Activated naive CD8-positive, alpha-beta T cell treated with anti-CD3 and anti-CD28 coated beads, Interleukin-2, amount 50 U/mL, for 16 hours (primary cell): ENCODE results near the gene AGAP3.
A peak's percentile ranks its signal among the peaks of the same experiment; 100 is the strongest.
"Not testable (repeated sequence)": the region's sequence is repeated elsewhere in the genome, so short reads cannot be mapped to it uniquely, and the experiment has no call there.

ENCODE experiments used
- DNase-seq: peaks from one replicate; pipeline ENCODE4 v3.0.0-alpha.2; 2020; ENCODE audit warnings: low read depth, low spot score

Gene AGAP3

GRCh38 chr7:151085691-151086620 is at the start of gene AGAP3:
AGAP3 (plus strand) TSS chr7:151086475; CDS start chr7:151086742, 267 bp downstream.
- no peak for DNase-seq

DNA sequence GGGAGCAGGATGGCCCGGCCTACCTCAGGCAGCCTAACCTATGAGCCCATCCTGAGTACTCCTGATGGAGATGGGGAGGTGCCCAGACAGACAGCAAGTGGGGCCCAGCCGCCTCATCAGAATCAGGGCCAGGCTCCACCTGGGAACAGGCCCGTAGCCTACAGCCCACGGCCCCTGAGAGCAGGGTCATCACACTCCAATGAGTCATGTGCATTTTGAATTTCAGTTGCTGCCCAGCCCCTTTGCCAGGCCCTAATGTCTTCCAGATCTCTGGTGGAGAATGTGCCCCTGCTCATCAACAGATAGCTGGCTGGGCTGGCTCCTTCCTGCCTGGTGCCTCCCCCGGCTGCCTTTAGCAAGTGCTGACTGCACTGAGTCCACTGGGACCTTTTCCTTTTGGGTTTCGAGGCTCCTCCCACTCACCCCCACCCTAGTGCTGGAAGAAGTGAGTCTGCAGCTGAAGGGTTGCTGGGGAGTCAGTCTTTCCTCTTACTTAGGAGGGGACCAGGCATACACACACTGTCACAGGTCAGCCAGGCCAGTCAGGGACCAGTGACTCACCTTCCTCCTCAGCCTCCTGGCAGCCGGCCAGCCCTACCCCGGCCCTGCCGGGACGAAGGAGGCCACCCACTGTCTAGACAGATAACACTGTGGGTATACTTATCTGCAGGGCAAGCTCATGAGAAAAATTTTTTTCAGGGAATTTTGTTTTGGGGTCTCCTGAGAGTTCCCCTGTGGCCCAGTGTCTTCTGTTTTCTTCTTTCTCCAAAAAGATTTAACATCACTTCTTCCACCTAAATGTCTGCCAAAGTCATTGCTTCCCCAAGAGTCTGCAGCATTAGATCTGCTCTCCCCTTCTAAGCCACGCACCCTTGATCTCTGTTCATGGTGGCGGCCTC is 47.1 kb upstream of the AGAP3 start:
- DNase-seq, result peak; percentile 68

DNA sequence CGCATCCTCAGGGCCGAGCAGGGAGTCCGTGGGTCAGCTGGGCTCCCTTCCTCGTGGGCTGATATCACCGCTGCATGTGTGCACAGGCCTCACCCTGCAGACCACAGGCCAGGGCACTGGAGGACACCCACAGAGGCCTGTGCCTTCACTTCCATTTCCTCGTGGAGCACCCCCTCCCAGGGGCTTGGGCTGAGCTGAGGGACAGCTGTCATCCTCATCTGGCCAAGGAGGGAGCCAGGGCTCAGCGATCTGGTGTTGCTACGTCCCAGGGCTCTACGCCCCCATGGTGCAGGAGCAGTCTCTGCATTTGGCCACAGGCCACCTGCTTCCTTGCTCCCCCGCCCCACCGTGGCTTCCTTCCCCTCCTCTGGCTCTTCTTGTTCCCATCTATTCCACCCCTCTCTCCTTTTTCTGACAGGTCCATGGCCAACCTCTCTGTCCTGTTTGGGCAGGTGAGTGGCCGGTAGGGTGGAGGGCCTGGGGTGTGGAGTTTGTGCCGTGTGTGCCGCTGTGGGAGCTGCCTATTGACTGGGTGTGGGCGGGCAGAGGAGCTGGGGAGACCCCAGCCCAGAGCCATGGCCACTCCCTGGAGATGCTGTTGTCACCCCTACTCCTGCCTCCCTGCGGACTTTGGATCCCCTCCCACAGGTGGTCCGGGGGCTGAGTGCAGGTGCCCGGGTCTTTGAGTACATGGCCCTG is 46.3 kb upstream of the AGAP3 start:
- no peak for DNase-seq

- no peak for DNase-seq
Observed at GRCh38 chr7:151040616-151041375, 45.5 kb upstream of the AGAP3 start.

- not testable (repeated sequence) for DNase-seq
Observed at GRCh38 chr7:151043449-151043848, 42.8 kb upstream of the AGAP3 start.

- no peak for DNase-seq
Observed at GRCh38 chr7:151043959-151044358, 42.3 kb upstream of the AGAP3 start.

- no peak for DNase-seq
Observed at GRCh38 chr7:151045262-151045661, 41.0 kb upstream of the AGAP3 start.

DNA sequence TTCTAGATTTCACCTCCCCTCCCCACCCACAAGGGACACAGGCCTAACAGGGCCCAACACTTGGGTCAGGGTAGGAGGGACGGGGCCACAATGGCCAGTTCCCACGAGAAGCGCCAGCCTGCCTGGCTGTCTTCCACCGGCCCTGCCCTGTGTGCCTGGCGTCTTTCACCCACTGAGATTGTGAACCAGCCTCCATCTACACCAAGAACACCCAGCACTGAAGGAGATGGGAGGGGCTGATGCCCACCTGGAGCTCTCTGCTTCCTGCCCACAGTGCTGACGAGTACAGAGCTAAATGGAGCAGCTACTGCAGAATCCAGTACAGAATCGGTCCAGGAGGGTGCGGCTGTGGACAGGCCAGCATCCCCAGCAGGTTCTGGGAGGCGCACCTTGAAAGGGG is 40.3 kb upstream of the AGAP3 start:
- no peak for DNase-seq

DNA sequence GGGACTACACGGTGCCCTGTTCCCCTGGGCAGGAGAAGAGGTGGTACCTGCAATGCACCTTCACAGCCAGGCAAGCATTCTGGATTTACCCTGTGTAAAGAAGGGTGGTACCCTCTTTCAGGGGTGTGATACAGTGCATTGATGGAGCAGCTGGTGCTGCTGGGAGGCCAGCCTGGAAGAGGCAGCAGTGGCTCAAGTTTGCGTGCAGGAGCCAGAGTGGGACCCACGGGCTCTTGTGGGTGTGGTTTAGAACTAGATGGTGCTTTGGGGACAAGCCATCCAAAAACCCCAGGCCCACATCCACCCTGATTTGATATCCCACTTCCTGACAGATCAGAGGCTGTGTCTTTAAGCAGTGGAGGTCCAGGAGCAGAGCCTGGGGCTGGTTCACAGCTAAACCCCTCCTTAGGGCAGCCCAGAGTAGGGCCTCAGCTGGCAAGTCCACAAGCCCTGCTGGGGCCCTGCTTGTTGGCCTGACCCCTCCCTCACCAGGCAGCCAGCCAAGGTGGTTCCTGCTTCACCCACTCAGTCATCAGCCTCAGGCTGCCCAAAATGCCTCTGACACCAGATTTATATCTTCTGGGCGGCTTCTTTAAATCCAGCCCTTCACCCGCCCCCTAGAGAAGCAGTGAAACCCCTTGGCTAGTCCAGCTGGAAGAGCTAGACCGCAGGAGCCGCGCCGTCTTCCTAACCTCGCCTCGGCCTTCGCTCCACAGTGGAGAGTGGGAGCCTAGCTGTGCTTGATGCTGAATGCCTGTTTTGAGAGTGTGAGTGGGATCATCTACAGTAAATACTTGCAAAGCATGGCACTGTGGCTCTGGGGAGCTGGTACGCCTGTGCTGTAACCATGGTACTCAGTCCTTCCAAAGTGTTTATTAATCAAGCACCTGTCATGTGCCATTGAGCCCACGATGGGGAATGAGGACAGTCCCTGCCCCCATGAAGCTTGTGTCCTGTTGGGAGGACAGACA is 39.4 kb upstream of the AGAP3 start:
- DNase-seq, result no peak

DNA sequence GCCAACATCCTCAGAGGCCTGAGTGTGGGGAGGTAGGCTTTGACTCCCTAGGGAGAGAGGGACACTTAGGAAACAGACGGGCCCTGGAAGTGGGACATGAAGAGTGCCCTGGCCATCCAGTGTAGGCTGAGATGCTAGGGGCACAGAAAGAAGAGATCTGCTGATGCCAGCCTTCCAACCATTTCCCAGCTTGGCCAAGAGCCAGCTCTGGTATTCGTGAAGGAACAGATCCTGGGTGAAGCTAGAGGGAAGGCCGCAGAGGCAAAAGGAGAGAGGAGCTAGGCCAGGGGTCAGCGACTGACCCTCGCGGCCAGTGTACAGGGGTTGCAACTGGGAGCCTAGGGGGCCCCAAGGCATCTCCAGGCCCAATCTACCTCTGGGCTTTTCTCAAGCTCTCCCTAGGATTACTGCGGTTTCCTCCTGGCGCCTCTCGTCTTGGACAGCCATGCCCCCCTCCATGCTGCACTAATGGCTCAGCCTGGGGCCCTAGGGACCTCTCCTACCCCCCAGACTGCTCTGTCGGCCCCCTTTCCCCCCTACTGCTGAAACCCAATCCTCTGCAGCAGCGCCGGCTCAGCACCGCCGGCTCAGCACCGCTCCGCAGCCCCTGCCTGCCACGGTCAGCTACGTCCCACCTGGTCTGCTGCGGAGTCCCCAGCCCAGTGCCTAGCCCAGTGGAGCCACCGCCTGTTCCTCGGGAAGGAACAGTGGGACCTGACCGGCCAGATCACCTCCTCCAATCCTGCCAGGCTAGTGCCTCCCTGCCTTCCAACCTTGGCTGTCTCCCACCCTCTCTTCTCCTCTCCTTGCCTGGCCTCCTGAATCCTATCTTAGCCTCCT is 38.1 kb upstream of the AGAP3 start, which contains the start of gene ASIC3:
Gene ASIC3 (plus strand): TSS at position 556 of the 840 bp plus-strand sequence. CDS start 355 bp downstream, outside the sequence.
- no peak for DNase-seq

DNA sequence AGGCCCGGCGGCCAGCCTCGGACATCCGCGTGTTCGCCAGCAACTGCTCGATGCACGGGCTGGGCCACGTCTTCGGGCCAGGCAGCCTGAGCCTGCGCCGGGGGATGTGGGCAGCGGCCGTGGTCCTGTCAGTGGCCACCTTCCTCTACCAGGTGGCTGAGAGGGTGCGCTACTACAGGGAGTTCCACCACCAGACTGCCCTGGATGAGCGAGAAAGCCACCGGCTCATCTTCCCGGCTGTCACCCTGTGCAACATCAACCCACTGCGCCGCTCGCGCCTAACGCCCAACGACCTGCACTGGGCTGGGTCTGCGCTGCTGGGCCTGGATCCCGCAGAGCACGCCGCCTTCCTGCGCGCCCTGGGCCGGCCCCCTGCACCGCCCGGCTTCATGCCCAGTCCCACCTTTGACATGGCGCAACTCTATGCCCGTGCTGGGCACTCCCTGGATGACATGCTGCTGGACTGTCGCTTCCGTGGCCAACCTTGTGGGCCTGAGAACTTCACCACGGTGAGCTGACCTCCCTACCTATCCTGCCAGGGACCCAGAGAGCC is 37.3 kb upstream of the AGAP3 start:
- no peak for DNase-seq

- peak; percentile 25 for DNase-seq
Observed at GRCh38 chr7:151051108-151051507, 35.2 kb upstream of the AGAP3 start.

GRCh38 chr7:151053096-151053495 is 33.2 kb upstream of the AGAP3 start:
- DNase-seq, result no peak

GRCh38 chr7:151053751-151054150 is 32.5 kb upstream of the AGAP3 start:
- DNase-seq, result no peak

GRCh38 chr7:151056283-151056665 is 30.0 kb upstream of the AGAP3 start:
- DNase-seq, result no peak

- DNase-seq, result no peak
Observed at GRCh38 chr7:151056666-151057505, 29.4 kb upstream of the AGAP3 start.

DNA sequence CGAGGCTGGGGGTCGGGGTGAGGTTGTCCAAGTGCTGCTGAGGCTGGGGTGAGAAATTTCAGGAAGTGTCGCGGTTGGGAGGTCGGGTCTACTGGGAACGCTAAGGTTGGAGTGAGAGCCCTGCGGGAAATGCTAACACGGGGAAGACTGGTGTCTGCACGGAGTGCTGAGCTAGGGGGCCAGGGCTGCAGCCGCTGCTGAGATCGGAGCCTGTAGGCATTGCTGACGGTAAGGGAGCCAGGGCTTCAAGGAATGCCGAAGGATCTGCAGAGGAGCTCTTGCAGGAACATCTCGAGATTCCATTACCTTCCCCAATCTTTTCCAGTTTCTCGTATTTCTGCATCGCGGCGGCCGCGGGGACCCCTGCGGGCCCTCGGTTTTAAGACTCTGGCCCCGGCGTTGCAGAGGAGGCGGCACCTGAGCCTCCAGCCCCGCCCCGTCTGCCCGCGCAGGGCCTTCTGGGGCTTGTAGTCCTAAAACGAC is 28.7 kb upstream of the AGAP3 start, which contains the start of gene CDK5:
Gene CDK5 (minus strand): TSS at position 392 of the 483 bp plus-strand sequence. CDS start 49 bp downstream, at position 343.
- no peak for DNase-seq
